IMR-90 (cell line): Measurements from ENCODE around the gene SH3GLB2. TPM values are rescaled to one million over a fixed set of nuclear protein-coding genes. Genes with fewer than 3 reads are reported as not detected.

ENCODE experiments used
- ATAC-seq: fragments of 200-7000 bp; cut with Tn5 transposase; 2 replicates; pipeline ENCODE4 v1.9.1; 2020; ENCODE audit warnings: low read depth, mild to moderate bottlenecking, moderate library complexity
- BruUV-seq: library from RNA; stranded (reverse); fragments of 400-500 nt; replicated peaks from 2 replicates; lab custom pipeline; 2021; lab: Mats Ljungman, UMichigan
- CTCF ChIA-PET: fragments of 300-600 bp; formaldehyde crosslinking; extraction: SDS; loops from one replicate; lab custom pipeline; 2021; ENCODE audit warnings: antibody characterized with exemption; lab: Yijun Ruan, JAX
- POLR2A ChIA-PET: fragments of 300-600 bp; sonication (Branson Sonifier 250); formaldehyde crosslinking; loops from one replicate; lab custom pipeline; 2022; ENCODE audit warnings: antibody characterized with exemption; ENCODE audit not compliant: unreplicated experiment; lab: Charles Lee
- DNase-seq: peaks from one replicate; pipeline ENCODE4 v3.0.0; 2013
- H2AFZ ChIP-seq: replicated peaks from 2 replicates; pipeline ENCODE3; 2013; ENCODE audit warnings: low read length, mild to moderate bottlenecking; ENCODE audit not compliant: poor library complexity
- H2AK5ac ChIP-seq: 2 replicates; pipeline ENCODE4 v1.6.1; 2013; ENCODE audit warnings: low read depth, low read length, inconsistent platforms
- H2AK9ac ChIP-seq: replicated peaks from 2 replicates; pipeline ENCODE3; 2013; ENCODE audit warnings: mild to moderate bottlenecking, low read depth, low read length, moderate library complexity; ENCODE audit not compliant: poor library complexity
- H2BK120ac ChIP-seq: 2 replicates; pipeline ENCODE4 v1.6.1; 2013; ENCODE audit warnings: low read depth, low read length, inconsistent platforms
- H2BK15ac ChIP-seq: 3 replicates; pipeline ENCODE4 v1.6.1; 2013; ENCODE audit warnings: low read depth, low read length, inconsistent platforms
- H2BK20ac ChIP-seq: 2 replicates; pipeline ENCODE4 v1.6.1; 2013; ENCODE audit warnings: low read depth, mild to moderate bottlenecking, inconsistent platforms, low read length, moderate library complexity
- H2BK5ac ChIP-seq: 2 replicates; pipeline ENCODE4 v1.6.1; 2013; ENCODE audit warnings: mild to moderate bottlenecking, low read depth, low read length, inconsistent platforms; ENCODE audit not compliant: poor library complexity, severe bottlenecking
- H3K14ac ChIP-seq: replicated peaks from 2 replicates; pipeline ENCODE4 v1.6.1; 2013; ENCODE audit warnings: low read depth, low read length, inconsistent platforms
- H3K18ac ChIP-seq: 2 replicates; pipeline ENCODE4 v1.6.1; 2013; ENCODE audit warnings: low read depth, low read length, control low read depth
- H3K23ac ChIP-seq: 2 replicates; pipeline ENCODE4 v1.6.1; 2013; ENCODE audit warnings: low read depth, low read length, inconsistent platforms
- H3K27ac ChIP-seq: 2 replicates; pipeline ENCODE4 v1.5.1; 2013; ENCODE audit warnings: mild to moderate bottlenecking, control low read depth, low read length; ENCODE audit not compliant: insufficient read depth
- H3K27me3 ChIP-seq: 2 replicates; pipeline ENCODE4 v1.6.1; 2013; ENCODE audit warnings: low read length; ENCODE audit not compliant: control insufficient read depth, insufficient read depth
- H3K36me3 ChIP-seq: 2 replicates; pipeline ENCODE4 v1.6.1; 2013; ENCODE audit warnings: low read length, mixed read lengths; ENCODE audit not compliant: control insufficient read depth, insufficient read depth
- H3K4ac ChIP-seq: 2 replicates; pipeline ENCODE4 v1.6.1; 2013; ENCODE audit warnings: low read depth, low read length, inconsistent platforms
- H3K4me1 ChIP-seq: 2 replicates; pipeline ENCODE4 v1.6.1; 2013; ENCODE audit warnings: low read length, mixed read lengths; ENCODE audit not compliant: control insufficient read depth, insufficient read depth
- H3K4me2 ChIP-seq: 2 replicates; pipeline ENCODE4 v1.6.1; 2013; ENCODE audit warnings: low read depth, mild to moderate bottlenecking, control low read depth, low read length, moderate library complexity
- H3K4me3 ChIP-seq: 2 replicates; pipeline ENCODE4 v1.5.1; 2013; ENCODE audit warnings: low read depth, mild to moderate bottlenecking, control low read depth, low read length, moderate library complexity; ENCODE audit not compliant: insufficient read depth
- H3K56ac ChIP-seq: 2 replicates; pipeline ENCODE4 v1.6.1; 2013; ENCODE audit warnings: low read length, inconsistent platforms; ENCODE audit not compliant: insufficient read depth; ENCODE audit errors: extremely low read depth
- H3K79me1 ChIP-seq, 2 experiments: 2 replicates each; pipeline ENCODE4 v1.6.1; 2013; ENCODE audit warnings: low read length in 2 of 2, inconsistent platforms in 1 of 2, low read depth in 1 of 2
- H3K9ac ChIP-seq: 2 replicates; pipeline ENCODE4 v1.6.1; 2013; ENCODE audit warnings: low read depth, low read length, control low read depth
- H3K9me1 ChIP-seq: 2 replicates; pipeline ENCODE4 v1.6.1; 2013; ENCODE audit warnings: low read length, inconsistent platforms; ENCODE audit not compliant: insufficient read depth
- H3K9me3 ChIP-seq: 2 replicates; pipeline ENCODE4 v1.6.1; 2013; ENCODE audit warnings: low read length; ENCODE audit not compliant: control insufficient read depth, insufficient read depth
- H4K20me1 ChIP-seq: 2 replicates; pipeline ENCODE4 v1.6.1; 2013; ENCODE audit warnings: low read length, inconsistent platforms; ENCODE audit not compliant: insufficient read depth
- H4K5ac ChIP-seq: 2 replicates; pipeline ENCODE4 v1.6.1; 2013; ENCODE audit warnings: mild to moderate bottlenecking, low read depth, low read length, control low read depth
- H4K8ac ChIP-seq, 2 experiments: 2 replicates each; pipeline ENCODE4 v1.6.1; 2013; ENCODE audit warnings: low read depth in 2 of 2, low read length in 2 of 2, control low read depth in 1 of 2, inconsistent platforms in 1 of 2
- H4K91ac ChIP-seq: 2 replicates; pipeline ENCODE4 v1.6.1; 2013; ENCODE audit warnings: low read depth, low read length, inconsistent platforms; ENCODE audit not compliant: insufficient read depth
- BHLHE40 ChIP-seq: fragments of 150-350 bp; IDR thresholded peaks from 2 replicates; pipeline ENCODE4 v1.6.1; 2016; ENCODE audit warnings: mild to moderate bottlenecking, low read depth, low read length
- CEBPB ChIP-seq: IDR thresholded peaks from 2 replicates; pipeline ENCODE4 v1.6.1; 2012; ENCODE audit warnings: low read depth, low read length, improper control_type of control experiment
- CHD1 ChIP-seq: IDR thresholded peaks from 2 replicates; pipeline ENCODE4 v1.6.1; 2012; ENCODE audit warnings: low read depth, low read length, improper control_type of control experiment
- FOS ChIP-seq: fragments of 150-350 bp; IDR thresholded peaks from 2 replicates; pipeline ENCODE4 v1.6.1; 2016; ENCODE audit warnings: low read depth, low read length
- MAFK ChIP-seq: IDR thresholded peaks from 2 replicates; pipeline ENCODE4 v1.6.1; 2012; ENCODE audit warnings: low read depth, low read length, improper control_type of control experiment
- MAZ ChIP-seq: IDR thresholded peaks from 2 replicates; pipeline ENCODE4 v1.6.1; 2012; ENCODE audit warnings: low read depth, mild to moderate bottlenecking, low read length, improper control_type of control experiment, moderate library complexity, borderline replicate concordance
- MXI1 ChIP-seq: IDR thresholded peaks from 2 replicates; pipeline ENCODE4 v1.6.1; 2012; ENCODE audit warnings: low read depth, mild to moderate bottlenecking, low read length, moderate library complexity, borderline replicate concordance
- NFE2L2 ChIP-seq: fragments of 150-350 bp; IDR thresholded peaks from 2 replicates; pipeline ENCODE4 v1.6.1; 2016; ENCODE audit warnings: low read depth, mild to moderate bottlenecking, low read length
- POLR2A ChIP-seq: IDR thresholded peaks from 2 replicates; pipeline ENCODE4 v1.6.1; 2012; ENCODE audit warnings: mild to moderate bottlenecking, low read depth, low read length
- RAD21 ChIP-seq: IDR thresholded peaks from 2 replicates; pipeline ENCODE4 v1.6.1; 2012; ENCODE audit warnings: low read length, improper control_type of control experiment
- RCOR1 ChIP-seq: IDR thresholded peaks from 2 replicates; pipeline ENCODE4 v1.6.1; 2012; ENCODE audit warnings: mild to moderate bottlenecking, low read length, improper control_type of control experiment; ENCODE audit not compliant: insufficient replicate concordance
- SMC3 ChIP-seq: fragments of 150-350 bp; IDR thresholded peaks from 2 replicates; pipeline ENCODE4 v1.6.1; 2016; ENCODE audit warnings: low read depth, mild to moderate bottlenecking, antibody characterized with exemption, low read length, moderate library complexity
- WGBS, 2 experiments: methylation state at CpG; one replicate each; pipeline versions ENCODE4 v1.1.5 to v1.1.7; 2013; ENCODE audit warnings: missing lambda C conversion rate in 2 of 2; ENCODE audit not compliant: insufficient read length in 1 of 2; ENCODE audit errors: extremely low coverage in 2 of 2; 5-methylcytosine and 5-hydroxymethylcytosine counted together
- dilution Hi-C: fragments of 300-500 bp; cut with HindIII; formaldehyde crosslinking; loops from one replicate; pipeline ENCODE4 v1.14.3; 2018; ENCODE audit warnings: low sequenced_read_pairs; ENCODE audit not compliant: unreplicated experiment
- in situ Hi-C: fragments of 300-500 bp; cut with MboI; formaldehyde crosslinking; loops from 3 replicates; pipeline ENCODE4 v1.14.3; 2019; ENCODE audit warnings: low sequenced_read_pairs, inconsistent platforms, mixed read lengths
- intact Hi-C: fragments of 100-400 bp; cut with micrococcal nuclease; formaldehyde crosslinking; loops from 2 replicates; pipeline ENCODE4 v1.10.0; 2022
- polyA plus RNA-seq, 3 experiments: library from polyadenylated mRNA; depleted of rRNA; stranded (reverse); fragments of >200 nt; gene quantifications; 2 replicates each; pipeline ENCODE4 v1.2.3, GENCODE V29; 2012; ENCODE audit warnings: low replicate concordance in 1 of 3
- total RNA-seq: library from RNA; depleted of rRNA; stranded (reverse); fragments of >200 nt; gene quantifications from 2 replicates; pipeline ENCODE4 v1.2.3, GENCODE V29; 2012
- TF ChIP-seq, protein P1 (sequence below): conservative IDR thresholded peaks from 2 replicates; pipeline ENCODE4 v1.5.1; 2012; ENCODE audit warnings: mild to moderate bottlenecking, low read depth, low read length, improper control_type of control experiment
- TF ChIP-seq, protein P2 (sequence below): fragments of 150-350 bp; IDR thresholded peaks from 2 replicates; pipeline ENCODE4 v1.6.1; 2017; ENCODE audit warnings: mild to moderate bottlenecking, antibody characterized with exemption, low read length, low read depth
- TF ChIP-seq, protein P3 (sequence below): fragments of 150-350 bp; IDR thresholded peaks from 2 replicates; pipeline ENCODE4 v1.6.1; 2016; ENCODE audit warnings: low read depth, mild to moderate bottlenecking, low read length, moderate library complexity, borderline replicate concordance

Gene SH3GLB2
- total and polyA plus RNA-seq, 2 of the 4 experiments (the other 2 are of a cell fraction) = 36.4 to 68.4 TPM

DNA sequence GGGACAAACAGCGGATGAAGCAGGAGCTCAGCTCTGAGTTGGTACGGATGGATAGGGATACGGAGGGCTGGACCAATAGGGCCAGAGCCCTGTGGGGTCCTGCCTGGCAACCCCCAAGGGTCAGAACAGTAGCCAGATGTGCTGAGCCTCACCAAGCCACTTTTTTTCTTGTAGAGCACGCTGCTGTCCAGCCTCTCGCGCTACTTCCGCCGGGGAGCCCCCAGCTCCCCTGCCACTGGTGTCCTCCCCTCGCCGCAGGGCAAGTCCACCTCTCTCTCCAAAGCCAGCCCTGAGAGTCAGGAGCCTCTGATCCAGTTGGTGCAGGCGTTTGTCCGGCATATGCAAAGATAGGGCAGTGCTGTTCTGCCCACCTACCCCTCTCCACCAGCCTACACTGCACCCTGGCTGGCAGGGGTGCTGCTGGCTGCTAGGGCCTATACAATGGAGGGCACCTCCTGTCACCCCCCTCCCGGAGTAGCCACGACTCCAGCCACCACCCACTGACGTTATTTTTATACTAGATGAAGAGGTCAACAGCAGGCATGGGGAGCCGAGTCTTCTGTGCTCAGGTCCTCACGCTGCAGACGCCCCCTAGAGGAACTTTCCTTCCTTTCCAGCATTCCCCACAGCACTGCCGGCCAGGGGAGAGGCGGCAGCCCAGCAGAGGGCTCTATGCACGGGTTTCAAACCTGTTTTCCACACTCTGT lies 21.6 kb downstream of the SH3GLB2 start:
- peaks cover 4% of the 10 kb centered on the region for H4K20me1 ChIP-seq
- no peak overlapping the region for H3K9ac ChIP-seq
- H4K5ac ChIP-seq = no peak overlapping the region
- no peaks in the 10 kb centered on the region for H3K9me3 ChIP-seq
- dilution Hi-C loops (no loop called here), intact Hi-C loops (loop anchor here (1.0 to 2.0 kb wide), 2 partner anchors 22 to 604 kb away; partner anchors contain the start of gene SH3GLB2), in situ Hi-C loops (no loop called here)
- ChIA-PET CTCF (interaction anchor here (0.7 to 1.0 kb wide), 4 partner anchors 10 to 22 kb away, joined by 3 to 4 read pairs (median 3); no protein-coding TSS in a partner anchor), POLR2A (no interaction called here)
- H2AFZ ChIP-seq = peak overlapping the region; percentile 40
- H3K4ac ChIP-seq = no peak overlapping the region
- no peak overlapping the region for H3K4me3 ChIP-seq
- H3K56ac ChIP-seq = no peak overlapping the region
- H3K18ac ChIP-seq = no peak overlapping the region
- H2BK5ac ChIP-seq = no peak overlapping the region
- H2AK9ac ChIP-seq = peak overlapping the region; percentile 68
- no peak overlapping the region for H4K8ac ChIP-seq
- H3K27me3 ChIP-seq = no peaks in the 10 kb centered on the region
- no peak overlapping the region for H3K14ac ChIP-seq
- H3K4me1 ChIP-seq = no peaks in the 10 kb centered on the region
- peak; percentile 95 for ATAC-seq
- WGBS, 2 experiments = 96% methylated on average over 7 of the region's 21 CpGs; no CpG with 5 or more reads in 1 of the 2 experiments
- DNase-seq = peak; percentile 65
- no peak overlapping the region for H3K27ac ChIP-seq
- no peaks in the 10 kb centered on the region for H3K79me1 ChIP-seq
- no peak overlapping the region for H3K4me2 ChIP-seq
- no peak overlapping the region for H3K23ac ChIP-seq
- no peak overlapping the region for H4K91ac ChIP-seq
- H2BK15ac ChIP-seq = no peak overlapping the region
- no peak overlapping the region for H2BK120ac ChIP-seq
- BruUV-seq = TSS peak; percentile 97
- H3K9me1 ChIP-seq = no peaks in the 10 kb centered on the region
- peaks cover 55% of the 10 kb centered on the region for H3K36me3 ChIP-seq
- H2AK5ac ChIP-seq = no peak overlapping the region
- H2BK20ac ChIP-seq = no peak overlapping the region
- TF ChIP-seq, protein P1, sequence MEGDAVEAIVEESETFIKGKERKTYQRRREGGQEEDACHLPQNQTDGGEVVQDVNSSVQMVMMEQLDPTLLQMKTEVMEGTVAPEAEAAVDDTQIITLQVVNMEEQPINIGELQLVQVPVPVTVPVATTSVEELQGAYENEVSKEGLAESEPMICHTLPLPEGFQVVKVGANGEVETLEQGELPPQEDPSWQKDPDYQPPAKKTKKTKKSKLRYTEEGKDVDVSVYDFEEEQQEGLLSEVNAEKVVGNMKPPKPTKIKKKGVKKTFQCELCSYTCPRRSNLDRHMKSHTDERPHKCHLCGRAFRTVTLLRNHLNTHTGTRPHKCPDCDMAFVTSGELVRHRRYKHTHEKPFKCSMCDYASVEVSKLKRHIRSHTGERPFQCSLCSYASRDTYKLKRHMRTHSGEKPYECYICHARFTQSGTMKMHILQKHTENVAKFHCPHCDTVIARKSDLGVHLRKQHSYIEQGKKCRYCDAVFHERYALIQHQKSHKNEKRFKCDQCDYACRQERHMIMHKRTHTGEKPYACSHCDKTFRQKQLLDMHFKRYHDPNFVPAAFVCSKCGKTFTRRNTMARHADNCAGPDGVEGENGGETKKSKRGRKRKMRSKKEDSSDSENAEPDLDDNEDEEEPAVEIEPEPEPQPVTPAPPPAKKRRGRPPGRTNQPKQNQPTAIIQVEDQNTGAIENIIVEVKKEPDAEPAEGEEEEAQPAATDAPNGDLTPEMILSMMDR = peak; percentile 97
- TF ChIP-seq CEBPB (no peak), CHD1 (no peak), MAFK (no peak), MXI1 (no peak), FOS (no peak), RAD21 (peak; percentile 58), RCOR1 (no peak), MAZ (no peak), NFE2L2 (no peak), SMC3 (peak; percentile 72), POLR2A (no peak), BHLHE40 (no peak)
- TF ChIP-seq, protein P2, sequence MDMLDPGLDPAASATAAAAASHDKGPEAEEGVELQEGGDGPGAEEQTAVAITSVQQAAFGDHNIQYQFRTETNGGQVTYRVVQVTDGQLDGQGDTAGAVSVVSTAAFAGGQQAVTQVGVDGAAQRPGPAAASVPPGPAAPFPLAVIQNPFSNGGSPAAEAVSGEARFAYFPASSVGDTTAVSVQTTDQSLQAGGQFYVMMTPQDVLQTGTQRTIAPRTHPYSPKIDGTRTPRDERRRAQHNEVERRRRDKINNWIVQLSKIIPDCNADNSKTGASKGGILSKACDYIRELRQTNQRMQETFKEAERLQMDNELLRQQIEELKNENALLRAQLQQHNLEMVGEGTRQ = no peak
- TF ChIP-seq, protein P3, sequence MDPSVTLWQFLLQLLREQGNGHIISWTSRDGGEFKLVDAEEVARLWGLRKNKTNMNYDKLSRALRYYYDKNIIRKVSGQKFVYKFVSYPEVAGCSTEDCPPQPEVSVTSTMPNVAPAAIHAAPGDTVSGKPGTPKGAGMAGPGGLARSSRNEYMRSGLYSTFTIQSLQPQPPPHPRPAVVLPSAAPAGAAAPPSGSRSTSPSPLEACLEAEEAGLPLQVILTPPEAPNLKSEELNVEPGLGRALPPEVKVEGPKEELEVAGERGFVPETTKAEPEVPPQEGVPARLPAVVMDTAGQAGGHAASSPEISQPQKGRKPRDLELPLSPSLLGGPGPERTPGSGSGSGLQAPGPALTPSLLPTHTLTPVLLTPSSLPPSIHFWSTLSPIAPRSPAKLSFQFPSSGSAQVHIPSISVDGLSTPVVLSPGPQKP = no peak
